PC-9 (cell line): ENCODE measurements around the gene RFWD3. TPM values are rescaled to one million over a fixed set of nuclear protein-coding genes. Genes with fewer than 3 reads are reported as not detected.

ENCODE experiments used
- BruUV-seq: library from RNA; stranded (reverse); fragments of 400-500 nt; replicated peaks from 2 replicates; lab custom pipeline; 2021; lab: Mats Ljungman, UMichigan
- CTCF ChIA-PET: fragments of 300-600 bp; sonication (Branson Sonifier 250); formaldehyde crosslinking; loops from one replicate; lab custom pipeline; 2022; ENCODE audit warnings: antibody characterized with exemption; lab: Charles Lee
- POLR2A ChIA-PET: fragments of 300-600 bp; sonication (Branson Sonifier 250); formaldehyde crosslinking; loops from one replicate; lab custom pipeline; 2022; ENCODE audit warnings: antibody characterized with exemption; ENCODE audit not compliant: unreplicated experiment; lab: Charles Lee
- DNase-seq, 2 experiments: peaks; one replicate each; pipeline versions ENCODE4 v3.0.0 to v3.0.0-alpha.2; 2015 to 2022; ENCODE audit warnings: mixed read lengths in 1 of 2
- H2AFZ ChIP-seq: fragments of 200-600 bp; sonication (generic); 2 replicates; pipeline ENCODE4 v1.8.1; 2017; ENCODE audit warnings: antibody characterized with exemption
- H3F3A ChIP-seq: fragments of 200-600 bp; sonication (generic); 2 replicates; pipeline ENCODE4 v1.8.1; 2017; ENCODE audit warnings: antibody characterized with exemption, mild to moderate bottlenecking, low read depth; ENCODE audit not compliant: insufficient read depth
- H3K27ac ChIP-seq: fragments of 200-600 bp; sonication (generic); 2 replicates; pipeline ENCODE4 v1.6.1; 2016; ENCODE audit warnings: mixed run types
- H3K27me3 ChIP-seq: fragments of 200-600 bp; sonication (generic); 2 replicates; pipeline ENCODE4 v1.6.1; 2016; ENCODE audit warnings: low read depth, mixed run types; ENCODE audit not compliant: insufficient read depth
- H3K36me3 ChIP-seq: fragments of 200-600 bp; sonication (generic); 2 replicates; pipeline ENCODE4 v1.6.1; 2016; ENCODE audit warnings: low read depth, mixed run types
- H3K4me1 ChIP-seq: fragments of 200-600 bp; sonication (generic); replicated peaks from 2 replicates; pipeline ENCODE4 v1.6.1; 2016; ENCODE audit warnings: mixed run types; ENCODE audit not compliant: insufficient read depth
- H3K4me2 ChIP-seq: fragments of 200-600 bp; sonication (generic); 2 replicates; pipeline ENCODE4 v1.6.1; 2017; ENCODE audit warnings: mixed run types
- H3K4me3 ChIP-seq: fragments of 200-600 bp; sonication (generic); 2 replicates; pipeline ENCODE4 v1.6.1; 2016; ENCODE audit warnings: mixed run types
- H3K79me2 ChIP-seq: fragments of 200-600 bp; sonication (generic); 2 replicates; pipeline ENCODE4 v1.6.1; 2017; ENCODE audit warnings: low read depth, mixed run types
- H3K9me2 ChIP-seq: fragments of 200-600 bp; sonication (generic); 2 replicates; pipeline ENCODE4 v1.8.1; 2017; ENCODE audit warnings: mild to moderate bottlenecking; ENCODE audit not compliant: insufficient read depth
- H3K9me3 ChIP-seq: fragments of 200-600 bp; sonication (generic); 2 replicates; pipeline ENCODE4 v1.8.1; 2016; ENCODE audit warnings: low read depth; ENCODE audit not compliant: insufficient read depth
- H4K20me1 ChIP-seq: fragments of 200-600 bp; sonication (generic); 2 replicates; pipeline ENCODE4 v1.8.1; 2017; ENCODE audit not compliant: insufficient read depth
- CTCF ChIP-seq: fragments of 200-600 bp; sonication (generic); conservative IDR thresholded peaks from 2 replicates; pipeline ENCODE4 v1.6.1; 2017; ENCODE audit warnings: mixed run types, antibody characterized with exemption, mild to moderate bottlenecking, moderate library complexity
- EZH2 ChIP-seq: fragments of 200-600 bp; sonication (generic); IDR thresholded peaks from 2 replicates; pipeline ENCODE4 v1.8.0; 2017; ENCODE audit warnings: antibody characterized with exemption, low read depth
- intact Hi-C: fragments of 100-400 bp; cut with micrococcal nuclease; formaldehyde crosslinking; loops from one replicate; pipeline ENCODE4 v1.10.0; 2022; ENCODE audit not compliant: unreplicated experiment
- total RNA-seq: library from RNA; stranded (reverse); gene quantifications from 2 replicates; pipeline ENCODE4 v1.2.3, GENCODE V29; 2021

RFWD3 gene
- total RNA-seq, 1 experiment from 2014 or later, result 49.5 TPM

- Histone ChIP-seq H3K27ac (peak overlapping the region; percentile 25), H3K79me2 (peaks cover 43% of the 10 kb centered on the region), H3K9me2 (no peaks in the 10 kb centered on the region), H3K9me3 (no peaks in the 10 kb centered on the region), H3K4me3 (peak overlapping the region; percentile 75), H3K4me1 (peaks cover 8% of the 10 kb centered on the region; the same call in 1 of the 2 replicates), H3K4me2 (peak overlapping the region; percentile 78), H2AFZ (peak overlapping the region; percentile 88), H3F3A (no peaks in the 10 kb centered on the region; the same call in 1 of the 2 replicates), H4K20me1 (peaks cover 11% of the 10 kb centered on the region; the same call in 1 of the 2 replicates), H3K27me3 (no peaks in the 10 kb centered on the region), H3K36me3 (peaks cover 19% of the 10 kb centered on the region)
- BruUV-seq, result TSS peak; percentile 81
- TF ChIP-seq EZH2 (no peak), CTCF (no peak)
- POLR2A ChIA-PET, result interaction anchor here (0.6 to 1.0 kb wide), 9 partner anchors 8 to 956 kb away, joined by 3 to 40 read pairs (median 5); partner anchors contain the start of genes ADAT1 and FA2H
- intact Hi-C loops, result no loop called here
- CTCF ChIA-PET, result interaction anchor here (0.6 to 1.2 kb wide), 3 partner anchors 146 to 356 kb away, joined by 3 to 4 read pairs (median 3); no protein-coding TSS in a partner anchor
- DNase-seq, result peak in 1 of 2 experiments; percentile 36
Observed at GRCh38 chr16:74667255-74667700, 601 bp upstream of the RFWD3 start.

DNA sequence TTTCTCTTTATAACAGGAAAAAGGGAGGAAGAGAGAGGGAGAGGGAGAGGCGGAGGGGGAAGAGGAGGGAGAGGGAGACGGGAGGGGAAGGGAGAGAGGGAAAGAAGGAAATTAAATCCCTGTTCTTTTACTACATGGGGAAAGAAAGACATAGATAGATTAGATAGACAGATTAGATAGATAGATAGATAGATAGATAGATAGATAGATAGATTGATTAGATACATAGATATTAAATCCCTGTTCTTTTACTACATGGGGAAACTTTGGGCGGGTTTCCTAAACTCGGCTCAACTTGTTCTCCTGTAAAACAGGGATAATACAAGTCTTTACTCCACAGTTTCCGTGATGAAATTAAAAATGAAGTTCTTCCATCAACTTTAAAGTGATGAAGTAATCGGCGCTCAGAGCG, 661 bp downstream of the RFWD3 start:
- POLR2A ChIA-PET, result interaction anchor here (0.7 kb wide), 1 partner anchor 37 kb away, joined by 4 read pairs; no protein-coding TSS in a partner anchor
- peak overlapping the region; percentile 95 for H3K4me2 ChIP-seq
- no peaks in the 10 kb centered on the region for H3K27me3 ChIP-seq
- H3K4me3 ChIP-seq, result peak overlapping the region; percentile 100
- intact Hi-C loops, result no loop called here
- no peak for DNase-seq
- no peaks in the 10 kb centered on the region for H3K9me2 ChIP-seq
- no peaks in the 10 kb centered on the region; the same call in 1 of the 2 replicates for H3F3A ChIP-seq
- peaks cover 8% of the 10 kb centered on the region; the same call in 1 of the 2 replicates for H3K4me1 ChIP-seq
- H3K36me3 ChIP-seq, result peaks cover 26% of the 10 kb centered on the region
- H4K20me1 ChIP-seq, result peaks cover 18% of the 10 kb centered on the region
- CTCF ChIA-PET, result no interaction called here
- peak overlapping the region; percentile 76 for H2AFZ ChIP-seq
- BruUV-seq, result no TSS peak
- peak overlapping the region; percentile 53 for H3K27ac ChIP-seq
- no peaks in the 10 kb centered on the region for H3K9me3 ChIP-seq
- TF ChIP-seq EZH2 (no peak), CTCF (no peak)
- peaks cover 55% of the 10 kb centered on the region for H3K79me2 ChIP-seq

DNA sequence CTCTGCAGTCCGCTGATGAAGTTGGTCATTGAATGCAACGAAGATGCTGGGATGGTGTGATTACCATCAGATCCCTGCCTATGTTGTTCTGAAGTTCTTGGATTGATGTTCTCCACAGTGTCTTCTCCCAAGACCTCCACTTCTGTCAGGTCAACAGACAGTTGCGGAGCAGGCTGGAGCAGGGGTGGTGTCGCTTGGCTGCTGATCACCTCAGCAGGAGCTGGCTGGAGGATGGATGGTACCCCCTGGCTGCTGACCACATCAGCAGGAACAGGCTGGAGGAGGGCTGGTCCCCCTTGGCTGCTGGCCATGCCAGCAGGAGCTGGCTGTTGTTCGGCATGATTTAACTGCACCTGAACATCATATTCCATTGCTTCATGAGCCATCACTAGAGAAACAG, 5.6 kb downstream of the RFWD3 start:
- Histone ChIP-seq H3K27ac (no peak overlapping the region), H3K9me3 (no peaks in the 10 kb centered on the region), H4K20me1 (peaks cover 46% of the 10 kb centered on the region), H3K9me2 (no peaks in the 10 kb centered on the region), H3K79me2 (peaks cover 95% of the 10 kb centered on the region), H3K4me2 (no peak overlapping the region), H3K4me3 (no peak overlapping the region), H3F3A (peaks cover 9% of the 10 kb centered on the region), H3K4me1 (peaks cover 8% of the 10 kb centered on the region; the same call in 1 of the 2 replicates), H3K27me3 (no peaks in the 10 kb centered on the region), H3K36me3 (peaks cover 54% of the 10 kb centered on the region), H2AFZ (no peak overlapping the region)
- CTCF ChIA-PET, result no interaction called here
- BruUV-seq, result no TSS peak
- intact Hi-C loops, result no loop called here
- POLR2A ChIA-PET, result no interaction called here
- no peak for DNase-seq
- TF ChIP-seq EZH2, result no peak
- TF ChIP-seq CTCF, result no peak
